Kidney capillary endothelial cell (primary cell): Measurements from ENCODE around the gene FAM184B.

ENCODE experiments used
- DNase-seq: peaks from one replicate; pipeline ENCODE4 v3.0.0-alpha.2; 2018; ENCODE audit warnings: low spot score

Gene FAM184B

GRCh38 chr4:17781300-17782287 lies at the start of gene FAM184B:
Gene FAM184B, minus strand, starts transcription at chr4:17781621. Its CDS starts 322 bp downstream, at chr4:17781299.
- DNase-seq, result no peak

GRCh38 chr4:17823871-17824669 lies 42.6 kb upstream of the FAM184B start:
- no peak for DNase-seq

GRCh38 chr4:17817027-17817426 lies 35.6 kb upstream of the FAM184B start:
- DNase-seq, result peak; percentile 65

DNA sequence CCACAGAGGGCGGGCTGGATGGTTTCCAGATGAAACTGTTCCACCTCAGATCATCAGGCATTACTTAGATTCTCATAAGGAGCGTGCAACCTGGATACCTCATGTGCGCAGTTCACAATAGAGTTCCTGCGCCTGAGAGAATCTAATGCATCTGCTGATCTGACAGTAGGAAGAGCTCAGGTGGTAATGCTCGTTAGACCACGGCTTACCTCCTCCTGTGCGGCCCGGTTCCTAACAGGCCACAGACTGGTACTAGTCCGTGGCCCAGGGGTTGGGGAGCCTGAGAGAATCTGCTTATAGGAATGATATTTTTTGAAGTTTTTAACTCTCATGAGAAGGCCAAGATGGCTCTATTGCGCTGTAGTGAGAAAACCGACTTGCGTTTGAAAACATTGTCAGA lies 34.7 kb upstream of the FAM184B start:
- no peak for DNase-seq

DNA sequence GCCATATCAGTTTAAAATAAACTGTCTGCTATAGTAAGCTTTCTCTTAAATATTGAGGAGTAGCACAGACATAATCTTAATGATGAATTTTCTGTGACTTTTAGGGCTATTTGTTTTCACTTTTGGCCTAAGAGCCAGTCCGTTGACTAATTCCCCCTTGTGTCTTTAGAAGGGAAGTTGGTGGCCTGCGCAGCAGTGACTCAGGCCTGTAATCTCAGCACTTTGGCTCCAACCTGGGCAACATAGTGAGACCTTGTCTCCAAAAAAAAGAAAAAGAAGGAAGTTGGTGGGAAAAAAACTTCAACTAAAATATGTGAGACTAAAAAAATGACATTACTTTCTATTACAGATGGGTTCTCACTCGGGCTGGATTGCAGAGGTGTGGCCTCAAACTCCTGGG lies 32.7 kb upstream of the FAM184B start:
- peak; percentile 76 for DNase-seq

GRCh38 chr4:17812801-17813200 lies 31.4 kb upstream of the FAM184B start:
- no peak for DNase-seq

DNA sequence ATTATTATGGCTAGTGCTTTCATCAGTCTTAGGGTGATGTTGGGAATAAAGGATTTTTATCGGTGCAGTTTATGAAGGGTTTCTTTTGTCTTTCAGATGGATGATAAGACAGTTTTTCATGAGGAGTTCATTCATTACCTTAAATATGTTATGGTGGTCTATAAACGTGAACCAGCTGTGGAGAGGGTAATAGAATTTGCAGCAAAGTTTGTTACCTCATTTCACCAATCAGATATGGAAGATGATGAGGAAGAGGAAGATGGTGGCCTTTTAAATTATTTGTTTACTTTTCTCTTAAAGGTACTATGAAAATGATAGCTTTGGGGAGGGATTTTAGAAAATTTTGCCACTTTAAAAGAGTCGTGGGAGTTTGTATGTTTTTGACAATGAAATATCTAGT lies 30.7 kb upstream of the FAM184B start:
- no peak for DNase-seq

GRCh38 chr4:17811078-17811603 lies 29.7 kb upstream of the FAM184B start:
- no peak for DNase-seq

GRCh38 chr4:17810260-17811077 lies 29.0 kb upstream of the FAM184B start, which contains the start of the genes DCAF16 and NCAPG:
Gene DCAF16, minus strand, starts transcription at chr4:17810757. Its CDS starts 6,616 bp downstream, at chr4:17804141.
Gene NCAPG, plus strand, starts transcription at chr4:17810979. Its CDS starts 99 bp downstream, at chr4:17811078.
- peak; percentile 97 for DNase-seq

GRCh38 chr4:17809667-17810066 lies 28.2 kb upstream of the FAM184B start:
- DNase-seq, result no peak

DNA sequence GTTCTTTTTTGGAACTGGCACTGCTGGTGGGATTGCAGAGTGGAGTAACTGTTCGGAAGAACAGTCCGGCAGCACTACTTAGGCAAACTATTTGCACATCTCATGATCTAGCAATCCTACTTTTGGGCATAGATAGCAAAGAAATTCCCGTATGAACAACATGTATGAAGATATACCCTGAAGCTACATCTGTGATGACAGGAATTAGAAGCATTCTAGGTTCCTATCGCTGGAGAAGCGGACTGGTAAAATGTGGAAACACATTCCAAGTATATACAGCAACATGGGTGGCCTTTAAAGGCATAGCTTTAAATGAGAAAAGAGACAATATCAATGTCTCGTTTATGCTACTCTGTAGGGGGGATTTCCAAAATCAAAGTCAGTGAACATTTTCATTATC lies 26.0 kb upstream of the FAM184B start:
- no peak for DNase-seq

GRCh38 chr4:17805580-17806155 lies 24.2 kb upstream of the FAM184B start:
- DNase-seq, result no peak

- no peak for DNase-seq
Observed at GRCh38 chr4:17797808-17798207, 16.4 kb upstream of the FAM184B start.

DNA sequence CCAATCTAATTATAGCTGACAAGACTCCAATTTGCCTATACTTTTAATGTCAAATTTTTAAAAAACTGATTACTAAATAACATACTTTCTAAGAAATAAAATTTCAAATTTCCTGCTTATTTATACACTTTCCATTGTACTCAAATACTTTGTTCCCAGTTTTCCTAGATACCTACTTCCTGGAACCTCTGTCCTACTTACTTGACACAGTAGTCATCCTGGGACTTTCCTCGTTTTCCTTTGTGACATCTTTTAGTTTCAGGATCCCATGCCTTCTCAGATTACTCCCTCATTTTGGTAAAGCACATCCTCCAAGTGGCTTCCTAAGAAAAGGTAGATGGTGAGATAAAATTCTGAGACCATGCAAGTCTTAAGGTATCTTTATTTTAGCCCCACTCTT lies 13.3 kb upstream of the FAM184B start:
- DNase-seq, result no peak

DNA sequence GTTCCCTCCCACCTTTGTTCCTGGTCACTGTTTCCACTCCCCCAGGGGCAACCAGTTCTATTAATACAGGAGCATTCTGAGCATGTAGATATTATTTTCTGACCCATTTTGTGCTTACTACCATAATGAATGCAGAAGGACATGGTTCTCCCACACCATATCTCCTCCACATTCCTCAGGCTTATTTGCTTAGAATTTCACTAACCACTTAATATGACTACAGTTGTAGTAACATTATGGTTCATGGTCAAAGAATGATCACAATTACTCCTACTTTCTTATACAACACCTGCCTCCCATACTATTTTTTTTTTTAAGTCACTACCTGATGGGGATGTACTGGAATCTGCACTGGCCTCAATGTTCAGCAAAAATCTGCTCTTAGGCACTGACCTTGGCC lies 7.5 kb upstream of the FAM184B start:
- no peak for DNase-seq

GRCh38 chr4:17787315-17787714 lies 5.9 kb upstream of the FAM184B start:
- DNase-seq, result peak; percentile 21

DNA sequence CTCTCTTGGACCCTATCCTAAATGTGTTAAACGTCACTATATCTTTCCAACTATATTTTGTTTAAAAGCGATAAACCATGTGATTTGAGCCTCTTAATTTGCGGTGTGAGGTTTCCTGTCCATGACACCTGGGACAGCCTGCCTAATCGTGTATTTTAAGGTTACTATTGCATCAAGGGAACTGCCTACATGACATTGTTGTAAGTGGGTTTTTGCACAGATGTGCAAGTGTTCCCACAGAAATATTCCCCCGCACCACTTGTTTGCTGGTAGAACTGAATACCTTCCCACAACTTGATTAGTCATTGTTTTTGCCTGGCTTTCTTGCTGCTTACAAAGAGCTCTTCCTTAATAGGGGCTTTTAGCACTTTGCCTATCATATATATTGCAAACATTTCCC lies 5.1 kb upstream of the FAM184B start:
- no peak for DNase-seq

- DNase-seq, result no peak
Observed at GRCh38 chr4:17785858-17786257, 4.4 kb upstream of the FAM184B start.

DNA sequence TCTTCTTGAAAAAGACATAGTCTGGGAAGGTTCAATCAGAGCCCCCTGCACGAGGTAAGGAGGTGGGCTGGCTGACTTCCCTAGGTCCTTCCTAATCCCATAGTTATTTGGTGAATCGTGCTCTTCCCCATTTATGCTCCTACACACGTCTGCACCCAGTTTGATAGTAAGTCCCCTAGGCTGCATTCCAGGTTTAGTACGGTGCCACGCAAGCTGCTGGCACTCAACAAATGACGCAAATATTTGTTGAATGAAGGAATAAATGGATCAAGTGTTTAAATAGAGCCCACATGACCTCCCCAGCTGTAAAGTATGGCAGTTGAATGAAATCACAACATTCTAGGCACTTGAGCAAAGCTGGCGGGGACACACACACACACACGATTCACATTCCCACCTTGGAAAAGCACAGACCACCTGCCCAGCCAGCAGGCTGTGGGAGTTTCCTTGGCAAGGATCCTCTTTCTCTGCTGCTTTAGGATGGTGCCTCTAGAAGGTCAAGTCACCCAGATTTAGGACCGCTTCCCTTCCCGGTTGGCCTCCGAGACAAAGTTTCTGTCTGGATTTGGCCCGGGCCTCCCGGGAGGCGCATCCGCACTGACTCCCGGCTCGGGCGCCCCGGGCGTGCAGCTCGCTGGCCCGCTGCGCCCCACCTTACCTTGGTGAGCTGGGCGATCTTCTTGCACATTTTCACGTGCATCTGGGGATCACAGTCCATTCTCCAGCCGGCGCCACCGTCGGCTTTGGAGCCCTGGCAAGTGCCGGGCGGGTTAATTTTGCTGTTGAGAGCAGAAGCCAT lies 721 bp downstream of the FAM184B start:
- no peak for DNase-seq

GRCh38 chr4:17778431-17778830 lies 3.0 kb downstream of the FAM184B start:
- DNase-seq, result no peak
